Left lung (tissue), 10 donors: ENCODE measurements around the gene NEURL2. TPM values are rescaled to one million over a fixed set of nuclear protein-coding genes. Genes with fewer than 3 reads are reported as not detected.

Source experiments
- ATAC-seq: fragments of 200-7000 bp; cut with Tn5 transposase; one replicate; pipeline ENCODE4 v1.9.1; 2020; ENCODE audit warnings: moderate library complexity
- DNase-seq, 4 donors: peaks; one replicate each; pipeline ENCODE4 v3.0.0-alpha.2; 2013 to 2020
- H3K27ac ChIP-seq, 2 donors: fragments of 200-600 bp; sonication (generic) in 1 of 2; one replicate each; pipeline versions ENCODE4 v1.5.0 to v1.8.0; 2020 to 2021
- H3K27me3 ChIP-seq, 2 donors: fragments of 200-600 bp; sonication (generic) in 1 of 2; one replicate each; pipeline versions ENCODE4 v1.5.0 to v1.8.0; 2020 to 2021
- H3K36me3 ChIP-seq, 2 donors: fragments of 200-600 bp; sonication (generic) in 1 of 2; one replicate each; pipeline versions ENCODE4 v1.5.0 to v1.8.0; 2020 to 2021
- H3K4me1 ChIP-seq, 2 donors: fragments of 200-600 bp; one replicate each; pipeline ENCODE4 v1.8.0; 2021
- H3K4me3 ChIP-seq, 2 donors: fragments of 200-600 bp; sonication (generic) in 1 of 2; one replicate each; pipeline versions ENCODE4 v1.5.0 to v1.8.0; 2020 to 2021; ENCODE audit warnings: mild to moderate bottlenecking in 1 of 2
- H3K9me3 ChIP-seq, 2 donors: fragments of 200-600 bp; sonication (generic) in 1 of 2; one replicate each; pipeline versions ENCODE4 v1.5.0 to v1.8.0; 2020 to 2021
- CTCF ChIP-seq, 2 donors: fragments of 200-600 bp; sonication (generic) in 1 of 2; IDR thresholded peaks; one replicate each; pipeline versions ENCODE4 v1.5.0 to v1.8.0; 2021; ENCODE audit warnings: antibody characterized with exemption in 2 of 2
- intact Hi-C, 2 donors: fragments of 100-400 bp; cut with DNase I; formaldehyde crosslinking; loops; one replicate each; pipeline versions ENCODE4 v1.11.2 to v1.14.2; 2022
- polyA plus RNA-seq, 6 donors: library from polyadenylated mRNA; unstranded; fragments of 120-200 nt; gene quantifications; one replicate each; pipeline ENCODE4 v1.2.1, GENCODE V29; 2013; ENCODE audit not compliant: insufficient read length in 6 of 6
- total RNA-seq, 2 donors: library from RNA; stranded (reverse); fragmentation: NEBNext Ultra II Directional; extraction: Animal tissue kit (Norgen Biotek cat#: 25700); gene quantifications; one replicate each; pipeline ENCODE4 v1.2.1, GENCODE V29; 2021
- donor health status: DM: no; HTN: yes; CAD: no.
- donor health status: DM: no; HTN: no; CAD: no.

NEURL2 gene
- total and polyA plus RNA-seq, 8 donors, result 3.4 to 5.6 (median 4.3) TPM

DNA sequence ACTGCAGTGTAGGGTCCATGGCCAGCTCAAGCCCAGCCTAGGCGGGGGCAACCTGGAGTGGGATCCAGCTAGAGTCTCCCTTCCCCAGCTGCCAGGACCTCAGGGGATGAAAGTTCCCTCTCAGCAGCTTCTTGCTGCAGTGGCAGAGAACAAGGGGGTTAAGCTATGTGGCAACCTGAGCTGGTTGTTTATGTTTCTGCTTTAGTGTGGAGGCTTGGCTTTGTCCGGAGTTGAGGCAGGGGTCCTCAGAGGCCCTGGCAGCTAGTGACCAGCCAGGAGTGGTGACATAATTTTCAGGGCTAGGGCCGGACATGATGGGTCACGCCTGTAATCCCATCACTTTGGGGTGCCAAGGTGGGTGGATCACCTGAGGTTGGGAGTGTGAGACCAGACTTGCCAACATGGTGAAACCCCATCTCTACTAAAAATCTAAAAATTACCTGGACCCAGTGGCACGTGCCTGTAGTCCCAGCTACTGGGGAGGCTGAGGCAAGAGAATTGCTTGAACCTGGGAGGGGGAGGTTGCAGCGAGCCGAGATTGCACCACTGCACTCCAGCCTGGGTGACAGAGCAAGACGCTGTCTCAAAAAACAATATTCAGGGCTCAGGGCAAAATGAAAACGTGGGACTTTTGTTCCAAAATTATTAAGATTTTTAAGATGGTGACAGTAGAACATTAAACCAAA lies 35.0 kb upstream of the NEURL2 start:
- Histone ChIP-seq H3K9me3 (no peaks in the 10 kb centered on the region), H3K4me3 (no peak overlapping the region), H3K27me3 (no peaks in the 10 kb centered on the region), H3K36me3 (no peaks in the 10 kb centered on the region), H3K27ac (no peak overlapping the region), H3K4me1 (peaks cover 5 to 25% of the 10 kb centered on the region in 2 donors)
- no peak for DNase-seq
- TF ChIP-seq CTCF (IDR thresholded peaks at IDR 0.05), result no peak
- intact Hi-C loops, result no loop called here
- ATAC-seq, result no peak

DNA sequence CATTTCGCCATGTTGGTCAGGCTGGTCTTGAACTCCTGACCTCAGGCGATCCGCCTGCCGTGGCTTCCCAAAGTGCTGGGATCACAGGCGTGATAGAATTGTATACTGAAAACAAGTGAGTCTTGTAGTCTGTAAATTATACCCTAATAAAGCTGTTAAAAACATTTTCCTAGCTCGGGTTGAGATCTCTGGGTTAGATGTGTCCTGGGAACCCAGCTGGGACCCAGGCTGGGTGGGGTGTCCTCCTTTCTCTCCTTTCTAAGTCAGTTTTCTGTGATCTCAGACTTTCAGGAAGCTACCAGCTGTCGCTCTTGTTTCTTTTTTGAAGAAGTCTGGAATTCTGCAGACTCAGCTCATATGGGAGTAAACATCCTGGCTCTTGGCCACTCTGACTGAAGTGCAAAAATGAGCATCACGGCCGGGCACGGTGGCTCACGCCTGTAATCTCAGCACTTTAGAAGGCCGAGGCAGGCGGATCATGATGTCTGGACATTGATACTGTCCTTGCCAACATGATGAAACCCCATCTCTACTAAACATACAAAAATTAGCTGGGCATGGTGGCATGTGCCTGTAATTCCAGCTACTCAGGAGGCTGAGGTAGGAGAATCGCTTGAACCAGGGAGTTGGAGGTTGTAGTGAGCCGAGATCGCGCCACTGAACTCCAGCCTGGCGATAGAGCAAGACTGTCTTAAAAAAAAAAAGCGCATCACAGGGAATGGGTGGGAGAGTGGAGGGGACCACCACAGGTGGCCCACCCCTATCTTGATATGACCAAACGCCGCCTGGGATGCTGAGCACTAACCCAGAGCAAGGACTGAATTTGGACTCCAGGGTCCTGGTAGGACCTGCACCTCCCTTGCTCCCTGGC lies 33.6 kb upstream of the NEURL2 start:
- ATAC-seq, result peak; percentile 59
- intact Hi-C loops, result no loop called here

DNA sequence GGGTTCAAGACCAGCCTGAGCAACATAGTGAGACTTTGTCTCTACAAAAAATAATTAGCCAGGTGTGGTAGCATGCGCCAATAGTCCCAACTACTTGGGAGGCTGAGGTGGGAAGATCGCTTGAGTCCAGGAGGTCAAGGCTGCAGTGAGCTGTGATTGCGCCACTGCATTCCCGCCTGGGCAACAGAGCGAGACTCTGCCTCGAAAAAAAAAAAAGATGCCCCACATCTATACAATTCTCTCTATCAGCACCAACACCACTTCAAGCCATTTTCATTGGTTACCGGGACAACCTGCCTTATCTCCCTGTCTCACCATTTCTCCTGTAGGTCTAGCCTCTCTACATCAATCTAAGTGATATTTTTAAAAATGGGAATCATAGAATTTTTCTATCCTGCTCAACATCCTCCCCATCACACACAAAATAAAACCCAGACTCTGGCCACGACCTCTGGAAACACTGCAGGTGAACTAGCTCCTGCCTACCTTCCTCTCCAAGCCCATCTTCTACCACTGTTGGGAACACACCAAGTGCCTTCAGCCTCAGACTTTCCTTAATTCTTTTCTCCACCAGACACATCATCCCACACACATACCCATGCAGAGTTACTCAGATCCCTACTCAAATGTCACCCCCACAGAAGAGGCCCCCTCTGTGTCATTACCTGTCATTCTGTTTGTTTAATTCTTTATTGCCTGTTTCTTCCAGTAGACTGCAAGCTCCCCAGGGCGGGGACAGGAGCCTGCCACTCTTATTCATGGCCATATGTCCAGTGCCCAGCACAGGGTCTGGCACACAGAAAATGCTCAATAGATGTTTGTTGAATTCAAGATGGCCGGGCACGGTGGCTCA lies 30.6 kb upstream of the NEURL2 start:
- Histone ChIP-seq H3K27me3 (no peaks in the 10 kb centered on the region), H3K4me1 (peaks cover 22 to 59% of the 10 kb centered on the region in 2 donors), H3K27ac (no peak overlapping the region), H3K4me3 (no peak overlapping the region), H3K9me3 (no peaks in the 10 kb centered on the region), H3K36me3 (no peaks in the 10 kb centered on the region)
- ATAC-seq, result no peak
- no peak for DNase-seq
- no peak for TF ChIP-seq CTCF (IDR thresholded peaks at IDR 0.05)
- intact Hi-C loops, result no loop called here

More for the DNA sequence above, 33.6 kb upstream of the NEURL2 start:
- no peak for TF ChIP-seq CTCF (IDR thresholded peaks at IDR 0.05)
- H3K9me3 ChIP-seq, result no peaks in the 10 kb centered on the region
- H3K27me3 ChIP-seq, result no peaks in the 10 kb centered on the region
- peaks cover 15 to 38% of the 10 kb centered on the region in 2 donors for H3K4me1 ChIP-seq
- H3K27ac ChIP-seq, result peak overlapping the region; percentile 74 to 75
- H3K36me3 ChIP-seq, result no peaks in the 10 kb centered on the region
- H3K4me3 ChIP-seq, result no peak overlapping the region
- DNase-seq, result peak in 2 of 4 donors; percentile 72 to 86

DNA sequence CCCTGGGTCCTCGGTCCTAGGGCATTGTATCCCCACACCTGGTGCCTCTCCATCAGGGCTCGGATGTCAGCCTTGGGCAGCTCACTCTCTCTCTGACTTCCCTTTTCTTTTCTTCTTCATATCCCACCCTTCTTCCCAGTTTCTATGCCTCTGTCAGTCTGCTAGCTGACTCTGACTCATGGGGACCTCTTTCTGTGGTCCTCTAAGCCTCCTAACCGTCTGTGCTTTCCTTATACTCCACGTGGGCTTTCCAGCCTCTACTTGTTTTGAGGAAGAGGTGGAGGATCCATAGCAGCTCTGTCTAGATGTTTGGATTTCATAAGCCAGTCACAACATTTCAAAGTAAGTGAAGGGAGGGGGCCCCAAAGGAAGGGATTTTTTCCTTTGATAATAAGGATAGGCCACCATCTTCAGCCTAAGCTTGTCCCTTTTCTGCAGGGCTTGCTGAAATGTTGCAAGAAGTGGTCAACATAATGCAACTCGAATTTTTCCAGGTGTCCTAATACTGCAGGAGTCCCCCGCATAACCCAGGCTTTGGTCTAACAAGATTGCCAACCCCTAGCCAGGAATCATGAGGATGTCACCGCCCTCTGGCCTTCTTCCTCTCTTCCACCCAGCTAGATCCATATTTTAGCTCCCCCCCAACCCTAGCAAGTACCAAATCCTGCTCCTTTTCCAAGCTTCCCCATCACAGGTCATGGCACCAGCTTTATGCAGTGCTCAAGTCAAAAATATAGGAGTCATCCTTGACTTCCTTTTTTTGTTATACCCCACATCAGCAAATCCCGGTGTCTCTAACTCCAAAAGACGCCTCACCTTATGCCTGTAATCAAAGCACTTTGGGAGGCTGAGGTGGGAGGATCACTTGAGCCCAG lies 29.7 kb upstream of the NEURL2 start:
- DNase-seq (no peak), ATAC-seq (peak; percentile 8)
- intact Hi-C loops, result no loop called here
- Histone ChIP-seq H3K4me3 (no peak overlapping the region), H3K27ac (peak overlapping the region; percentile 33 to 85), H3K27me3 (no peaks in the 10 kb centered on the region), H3K4me1 (peaks cover 22 to 59% of the 10 kb centered on the region in 2 donors), H3K36me3 (no peaks in the 10 kb centered on the region), H3K9me3 (no peaks in the 10 kb centered on the region)
- no peak for TF ChIP-seq CTCF (IDR thresholded peaks at IDR 0.05)
